DND-41 (cell line): ENCODE data around the gene BIRC2.

ENCODE experiments used
- ATAC-seq: fragments of 200-7000 bp; cut with Tn5 transposase; 3 replicates; pipeline ENCODE4 v1.9.1; 2021; ENCODE audit warnings: low read depth; ENCODE audit not compliant: insufficient read depth
- DNase-seq: peaks from one replicate; pipeline ENCODE4 v3.0.0-alpha.2; 2020
- H2AFZ ChIP-seq: 2 replicates; pipeline ENCODE4 v1.6.0; 2012; ENCODE audit warnings: low read depth, low read length
- H3K27ac ChIP-seq: 2 replicates; pipeline ENCODE4 v1.5.1; 2012; ENCODE audit warnings: low read length, inconsistent platforms
- H3K27me3 ChIP-seq: fragments of 200-600 bp; sonication (generic); 2 replicates; pipeline ENCODE4 v1.6.0; 2012; ENCODE audit warnings: low read length, mild to moderate bottlenecking, inconsistent platforms; ENCODE audit not compliant: insufficient read depth, poor library complexity
- H3K36me3 ChIP-seq: 2 replicates; pipeline ENCODE4 v1.5.1; 2012; ENCODE audit warnings: low read length, inconsistent platforms; ENCODE audit not compliant: insufficient read depth
- H3K4me1 ChIP-seq: 2 replicates; pipeline ENCODE4 v1.5.1; 2012; ENCODE audit warnings: mild to moderate bottlenecking, low read length; ENCODE audit not compliant: insufficient read depth
- H3K4me2 ChIP-seq: 2 replicates; pipeline ENCODE4 v1.6.0; 2012; ENCODE audit warnings: mild to moderate bottlenecking, moderate library complexity, low read length, inconsistent platforms; ENCODE audit not compliant: insufficient read depth
- H3K4me3 ChIP-seq, 2 experiments: fragments of 200-600 bp in 1 of 2; shearing (Covaris generic) in 1 of 2; 2 replicates each; pipeline ENCODE4 v1.5.1; 2012 to 2016; ENCODE audit warnings: inconsistent platforms in 2 of 2, low read length in 2 of 2, mild to moderate bottlenecking in 2 of 2, low read depth in 1 of 2, moderate library complexity in 1 of 2
- H3K79me2 ChIP-seq: 2 replicates; pipeline ENCODE4 v1.6.0; 2012; ENCODE audit warnings: low read length, inconsistent platforms; ENCODE audit not compliant: insufficient read depth
- H3K9ac ChIP-seq: 2 replicates; pipeline ENCODE4 v1.6.0; 2012; ENCODE audit warnings: low read depth, mild to moderate bottlenecking, inconsistent platforms, low read length, moderate library complexity
- H3K9me3 ChIP-seq: 2 replicates; pipeline ENCODE4 v1.5.1; 2012; ENCODE audit warnings: low read length, moderate library complexity, mild to moderate bottlenecking, inconsistent platforms; ENCODE audit not compliant: insufficient read depth, severe bottlenecking
- H4K20me1 ChIP-seq: 2 replicates; pipeline ENCODE4 v1.6.0; 2012; ENCODE audit warnings: low read length; ENCODE audit not compliant: insufficient read depth
- EZH2 ChIP-seq: IDR thresholded peaks from 3 replicates; pipeline ENCODE4 v1.6.1; 2012; ENCODE audit warnings: borderline replicate concordance, low read depth, mild to moderate bottlenecking, moderate library complexity, low read length, inconsistent platforms; ENCODE audit not compliant: severe bottlenecking
- TF ChIP-seq, protein P1 (sequence below): IDR thresholded peaks from 2 replicates; pipeline ENCODE4 v1.5.1; 2012; ENCODE audit warnings: borderline replicate concordance, low read length, moderate library complexity, mild to moderate bottlenecking; ENCODE audit not compliant: poor library complexity, severe bottlenecking; ENCODE audit errors: extremely low read depth

Gene BIRC2

DNA sequence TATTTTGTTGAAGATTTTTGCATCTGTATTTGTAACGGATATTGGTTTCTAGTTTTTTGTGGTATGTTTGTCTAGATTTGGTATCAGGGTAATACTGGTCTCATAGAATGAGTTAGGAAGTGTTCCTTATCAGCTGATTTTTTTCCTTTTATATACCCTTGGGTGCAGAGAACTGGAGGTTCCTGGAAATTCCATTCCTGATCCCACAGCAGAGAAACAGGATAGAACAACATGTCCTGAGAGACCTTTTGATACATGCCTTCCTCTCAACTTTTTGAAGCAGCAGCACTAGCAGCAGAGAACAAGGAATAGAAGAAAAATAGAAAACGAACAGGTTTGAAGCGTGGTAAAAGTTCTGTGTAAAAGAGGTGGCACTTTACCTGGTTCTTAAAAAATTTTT is 36.8 kb downstream of the BIRC2 start:
- Histone ChIP-seq H2AFZ (no peak overlapping the region), H3K27ac (no peak overlapping the region), H3K9me3 (no peaks in the 10 kb centered on the region), H3K4me3 (no peak overlapping the region), H3K4me2 (no peak overlapping the region), H3K4me1 (peaks cover 30% of the 10 kb centered on the region), H4K20me1 (no peaks in the 10 kb centered on the region), H3K36me3 (peaks cover 38% of the 10 kb centered on the region), H3K27me3 (no peaks in the 10 kb centered on the region), H3K9ac (no peak overlapping the region), H3K79me2 (no peaks in the 10 kb centered on the region)
- TF ChIP-seq, protein P1, sequence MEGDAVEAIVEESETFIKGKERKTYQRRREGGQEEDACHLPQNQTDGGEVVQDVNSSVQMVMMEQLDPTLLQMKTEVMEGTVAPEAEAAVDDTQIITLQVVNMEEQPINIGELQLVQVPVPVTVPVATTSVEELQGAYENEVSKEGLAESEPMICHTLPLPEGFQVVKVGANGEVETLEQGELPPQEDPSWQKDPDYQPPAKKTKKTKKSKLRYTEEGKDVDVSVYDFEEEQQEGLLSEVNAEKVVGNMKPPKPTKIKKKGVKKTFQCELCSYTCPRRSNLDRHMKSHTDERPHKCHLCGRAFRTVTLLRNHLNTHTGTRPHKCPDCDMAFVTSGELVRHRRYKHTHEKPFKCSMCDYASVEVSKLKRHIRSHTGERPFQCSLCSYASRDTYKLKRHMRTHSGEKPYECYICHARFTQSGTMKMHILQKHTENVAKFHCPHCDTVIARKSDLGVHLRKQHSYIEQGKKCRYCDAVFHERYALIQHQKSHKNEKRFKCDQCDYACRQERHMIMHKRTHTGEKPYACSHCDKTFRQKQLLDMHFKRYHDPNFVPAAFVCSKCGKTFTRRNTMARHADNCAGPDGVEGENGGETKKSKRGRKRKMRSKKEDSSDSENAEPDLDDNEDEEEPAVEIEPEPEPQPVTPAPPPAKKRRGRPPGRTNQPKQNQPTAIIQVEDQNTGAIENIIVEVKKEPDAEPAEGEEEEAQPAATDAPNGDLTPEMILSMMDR: no peak
- TF ChIP-seq EZH2: no peak
- ATAC-seq (no peak), DNase-seq (no peak)

DNA sequence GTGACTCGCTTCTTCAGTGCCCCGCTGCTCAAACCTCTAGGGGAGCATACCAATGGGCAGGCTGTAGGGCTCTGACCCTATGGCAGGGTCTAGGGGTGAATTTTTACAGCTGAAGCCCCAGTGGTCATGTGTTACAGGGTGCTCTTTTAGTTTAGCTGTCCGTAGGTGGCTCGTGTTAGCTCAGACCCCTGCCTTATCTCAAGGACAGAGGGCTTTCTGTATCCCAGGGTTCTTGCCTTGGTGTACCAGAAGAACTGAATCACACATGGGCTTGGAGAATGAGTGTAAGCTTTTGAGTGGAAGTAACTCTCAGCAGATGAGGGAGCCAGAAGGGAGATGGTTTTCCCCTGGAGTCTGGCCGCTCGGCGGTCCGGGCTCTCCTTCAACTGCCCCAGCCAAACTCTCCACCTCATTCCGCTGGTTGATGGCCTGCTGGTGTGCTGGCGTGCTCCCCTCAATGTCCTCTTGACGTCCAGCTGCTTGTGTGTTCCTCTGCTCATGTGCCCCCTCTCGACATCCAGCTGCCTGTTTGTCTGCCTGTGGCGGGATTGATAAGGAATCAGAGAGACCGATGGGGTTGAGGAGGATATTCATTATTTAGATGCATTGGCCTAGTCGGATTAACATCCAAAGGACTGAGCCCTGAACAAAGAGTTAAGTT is 37.5 kb downstream of the BIRC2 start:
- H4K20me1 ChIP-seq: no peaks in the 10 kb centered on the region
- H3K27ac ChIP-seq: peak overlapping the region; percentile 68; the same call in 1 of the 2 replicates
- no peak for DNase-seq
- no peak overlapping the region for H3K4me3 ChIP-seq
- no peak for TF ChIP-seq EZH2
- TF ChIP-seq, protein P1: no peak
- H3K27me3 ChIP-seq: no peaks in the 10 kb centered on the region
- peaks cover 38% of the 10 kb centered on the region for H3K36me3 ChIP-seq
- H3K9ac ChIP-seq: no peak overlapping the region
- no peak for ATAC-seq
- no peaks in the 10 kb centered on the region for H3K79me2 ChIP-seq
- H3K9me3 ChIP-seq: no peaks in the 10 kb centered on the region
- H3K4me1 ChIP-seq: peaks cover 30% of the 10 kb centered on the region
- no peak overlapping the region for H3K4me2 ChIP-seq
- no peak overlapping the region for H2AFZ ChIP-seq

DNA sequence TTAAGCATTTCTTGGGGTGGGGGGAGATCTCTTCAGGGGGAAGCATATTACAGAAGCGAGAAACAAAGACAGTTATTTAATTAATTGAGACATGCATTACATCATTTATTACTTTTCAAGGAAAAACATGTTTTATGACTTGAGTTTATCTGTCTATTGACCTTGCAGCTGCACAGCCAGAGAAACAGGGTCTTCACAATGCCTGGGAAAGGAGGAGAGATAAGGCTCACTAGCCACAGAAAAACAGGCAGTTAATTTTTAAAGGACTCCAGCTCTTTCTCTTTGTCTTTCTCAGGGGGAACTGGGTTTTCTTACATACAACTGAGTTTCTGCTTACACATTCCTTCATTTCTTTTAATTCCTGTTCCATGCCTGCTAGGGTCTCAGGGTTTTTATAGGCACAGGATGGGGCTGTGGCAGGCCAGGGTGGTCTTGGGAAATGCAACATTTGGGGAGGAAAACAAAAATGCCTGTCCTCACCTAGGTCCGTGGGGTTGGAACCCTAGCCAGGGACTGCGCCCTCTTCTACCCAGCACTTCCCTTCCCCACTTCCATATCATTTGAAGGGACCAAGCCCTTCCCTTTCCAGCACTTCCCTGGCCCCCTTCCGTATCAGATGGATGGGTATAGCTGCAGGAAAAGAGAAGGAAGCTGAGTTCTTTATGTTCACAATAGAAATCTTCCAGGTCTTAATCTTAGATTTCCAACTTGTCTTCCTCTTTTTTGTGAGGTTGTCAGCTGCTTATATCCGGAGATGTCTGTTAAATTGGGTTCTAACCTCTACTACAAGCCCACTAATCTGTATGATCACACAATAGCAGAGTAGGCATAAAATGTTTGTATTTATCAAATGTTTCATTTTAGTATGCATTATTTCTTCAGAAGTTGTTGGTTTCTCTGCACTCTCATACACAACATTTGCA is 38.3 kb downstream of the BIRC2 start:
- Histone ChIP-seq H3K9ac (no peak overlapping the region), H3K79me2 (no peaks in the 10 kb centered on the region), H3K4me3 (no peak overlapping the region), H2AFZ (no peak overlapping the region), H4K20me1 (no peaks in the 10 kb centered on the region), H3K27me3 (no peaks in the 10 kb centered on the region), H3K36me3 (peaks cover 30% of the 10 kb centered on the region), H3K9me3 (no peaks in the 10 kb centered on the region), H3K27ac (peak overlapping the region; percentile 68), H3K4me2 (no peak overlapping the region), H3K4me1 (peaks cover 30% of the 10 kb centered on the region)
- TF ChIP-seq EZH2: no peak
- ATAC-seq (no peak), DNase-seq (no peak)
